ENCODE data around the gene INSM1.

- TF ChIP-seq YY1 (IDR thresholded peaks at IDR 0.05; ENCODE audit: insufficient read depth, insufficient read length): no peak
- no peak for TF ChIP-seq SUZ12 (IDR thresholded peaks at IDR 0.05; ENCODE audit: extremely low read depth, insufficient read depth, insufficient read length)
These were observed 25.6 kb downstream of the INSM1 start for GRCh38 chr20:20393207-20394120.

Data from NT2/D1 (cell line).